Loucy (cell line): ENCODE results near the gene CBLN3.

Source experiments
- CTCF ChIP-seq: fragments of 200-600 bp; sonication (generic); conservative IDR thresholded peaks from 2 replicates; pipeline ENCODE4 v1.5.1; 2014; ENCODE audit warnings: mild to moderate bottlenecking, antibody characterized with exemption, low read length
- EZH2phosphoT487 ChIP-seq: fragments of 200-600 bp; IDR thresholded peaks from 2 replicates; pipeline ENCODE4 v1.6.1; 2018; ENCODE audit warnings: antibody characterized with exemption, mild to moderate bottlenecking, moderate library complexity, borderline replicate concordance

DNA sequence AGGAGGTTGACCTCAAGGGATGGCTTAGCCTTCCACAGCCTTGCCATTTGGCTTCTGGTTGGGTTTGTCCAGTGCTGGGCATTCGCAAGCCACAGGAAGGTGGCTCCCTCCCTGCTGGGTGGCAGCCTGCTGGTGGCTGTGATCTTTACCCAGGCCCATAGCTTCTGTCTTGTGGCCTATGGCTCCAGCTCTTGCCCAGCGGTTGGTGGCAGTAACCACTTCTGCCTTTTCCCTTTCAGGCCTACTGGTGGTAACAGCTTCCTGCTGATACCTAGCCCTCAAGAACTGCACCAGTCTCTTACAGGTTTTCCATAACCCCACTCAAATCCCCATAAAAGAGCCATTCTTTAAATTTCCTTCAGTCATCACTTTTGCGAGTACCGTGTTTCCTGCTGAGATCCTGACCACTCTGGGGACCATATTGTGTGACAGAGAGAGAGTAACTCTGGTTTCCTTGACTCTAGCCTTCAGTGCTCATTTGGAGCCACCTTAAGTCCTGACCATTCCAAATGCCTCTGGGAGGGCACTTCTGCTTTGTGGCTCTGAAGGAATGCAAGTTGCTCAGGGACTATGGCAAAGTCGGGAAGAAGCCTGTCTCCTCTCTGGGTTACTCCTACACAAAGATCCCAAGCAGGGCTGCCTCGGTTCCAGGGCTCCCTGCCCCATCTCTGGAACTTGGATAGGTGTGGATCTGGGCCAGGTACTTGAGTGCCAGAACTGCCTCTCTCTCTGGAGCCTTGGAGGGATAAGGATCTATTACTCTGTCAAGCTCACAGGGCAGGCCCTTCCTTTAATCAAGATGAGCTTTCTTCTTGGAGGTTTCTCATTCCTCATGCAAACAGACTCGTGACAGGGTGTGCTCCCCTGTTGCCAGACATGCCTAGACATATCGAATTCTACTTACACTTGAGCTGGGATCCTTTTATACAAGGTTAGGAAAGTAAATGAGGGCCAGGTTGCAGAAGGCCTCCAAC is 33.6 kb downstream of the CBLN3 start:
- peak; percentile 35 for TF ChIP-seq CTCF
- no peak for TF ChIP-seq EZH2phosphoT487
